Neural progenitor cell (in vitro differentiated cells): ENCODE measurements around the gene MYBPH. TPM values are rescaled to one million over a fixed set of nuclear protein-coding genes. Genes with fewer than 3 reads are reported as not detected.

Experiments used
- DNase-seq: peaks from one replicate; pipeline ENCODE4 v3.0.0-alpha.2; 2016; ENCODE audit warnings: low spot score
- H2AFZ ChIP-seq: fragments of 200-600 bp; sonication (generic); replicated peaks from 2 replicates; pipeline ENCODE4 v1.6.1; 2016; ENCODE audit warnings: antibody characterized with exemption
- H3F3A ChIP-seq: fragments of 200-600 bp; sonication (generic); 2 replicates; pipeline ENCODE4 v1.6.1; 2016; ENCODE audit warnings: antibody characterized with exemption, low read depth
- H3K27ac ChIP-seq: fragments of 200-600 bp; sonication (generic); 2 replicates; pipeline ENCODE4 v1.5.1; 2016; ENCODE audit warnings: mild to moderate bottlenecking
- H3K27me3 ChIP-seq: fragments of 200-600 bp; sonication (generic); 2 replicates; pipeline ENCODE4 v1.6.1; 2016; ENCODE audit warnings: mild to moderate bottlenecking, moderate library complexity
- H3K36me3 ChIP-seq: fragments of 200-600 bp; sonication (generic); 2 replicates; pipeline ENCODE4 v1.5.1; 2016
- H3K4me1 ChIP-seq: fragments of 200-600 bp; sonication (generic); 2 replicates; pipeline ENCODE4 v1.6.1; 2016; ENCODE audit warnings: mixed run types
- H3K4me2 ChIP-seq: fragments of 200-600 bp; sonication (generic); 2 replicates; pipeline ENCODE4 v1.6.1; 2016
- H3K4me3 ChIP-seq: fragments of 200-600 bp; sonication (generic); 2 replicates; pipeline ENCODE4 v1.5.1; 2016
- H3K79me2 ChIP-seq: fragments of 200-600 bp; sonication (generic); 2 replicates; pipeline ENCODE4 v1.6.1; 2016; ENCODE audit warnings: low read depth
- H3K9ac ChIP-seq: fragments of 200-600 bp; sonication (generic); 2 replicates; pipeline ENCODE4 v1.6.1; 2016
- H3K9me3 ChIP-seq: fragments of 200-600 bp; sonication (generic); 2 replicates; pipeline ENCODE4 v1.5.1; 2016; ENCODE audit warnings: low read depth
- H4K20me1 ChIP-seq: fragments of 200-600 bp; sonication (generic); 2 replicates; pipeline ENCODE4 v1.6.1; 2016; ENCODE audit warnings: low read depth
- H3K27ac Mint-ChIP-seq: 3 replicates; pipeline ENCODE4 v1.8.0; 2021; ENCODE audit warnings: mixed read lengths
- H3K27me3 Mint-ChIP-seq: 2 replicates; pipeline ENCODE4 v1.8.0; 2022; ENCODE audit warnings: low read depth, mild to moderate bottlenecking, inconsistent platforms, moderate library complexity, mixed read lengths; ENCODE audit not compliant: insufficient read depth
- H3K36me3 Mint-ChIP-seq: 3 replicates; pipeline ENCODE4 v1.8.0; 2021; ENCODE audit warnings: mixed read lengths
- H3K4me1 Mint-ChIP-seq: 3 replicates; pipeline ENCODE4 v1.8.0; 2021; ENCODE audit warnings: mixed read lengths
- H3K4me3 Mint-ChIP-seq: 3 replicates; pipeline ENCODE4 v1.8.0; 2021; ENCODE audit warnings: mild to moderate bottlenecking, moderate library complexity, mixed read lengths
- H3K9me3 Mint-ChIP-seq: 3 replicates; pipeline ENCODE4 v1.8.0; 2020; ENCODE audit warnings: mixed read lengths
- EZH2 ChIP-seq: fragments of 200-600 bp; sonication (generic); IDR thresholded peaks from 2 replicates; pipeline ENCODE4 v1.6.1; 2017; ENCODE audit warnings: antibody characterized with exemption, mild to moderate bottlenecking, moderate library complexity
- EZH2phosphoT487 ChIP-seq: fragments of 200-600 bp; sonication (generic); IDR thresholded peaks from 2 replicates; pipeline ENCODE4 v1.6.1; 2017; ENCODE audit warnings: antibody characterized with exemption
- total RNA-seq: library from RNA; depleted of rRNA; stranded (reverse); fragments of >200 nt; gene quantifications from 2 replicates; pipeline ENCODE4 v1.2.3, GENCODE V29; 2015; ENCODE audit warnings: low replicate concordance
- TF ChIP-seq, protein P1 (sequence below): fragments of 200-600 bp; sonication (generic); IDR thresholded peaks from 2 replicates; pipeline ENCODE4 v1.5.1; 2017; ENCODE audit warnings: antibody characterized with exemption, mild to moderate bottlenecking

The MYBPH gene
- total RNA-seq, 1 donor from 2014 or later: not detected

- H3K4me3 ChIP-seq: no peak overlapping the region
- no peak overlapping the region for H3K4me3 Mint-ChIP-seq
- H3K79me2 ChIP-seq: no peaks in the 10 kb centered on the region
- H3K27me3 ChIP-seq: no peaks in the 10 kb centered on the region
- H3K9me3 ChIP-seq: no peaks in the 10 kb centered on the region
- no peak overlapping the region for H3K9ac ChIP-seq
- no peak overlapping the region for H3K4me2 ChIP-seq
- no peak overlapping the region for H3K27ac ChIP-seq
- H2AFZ ChIP-seq: no peak overlapping the region
- H3K36me3 ChIP-seq: no peaks in the 10 kb centered on the region
- DNase-seq: no peak
- TF ChIP-seq, protein P1, sequence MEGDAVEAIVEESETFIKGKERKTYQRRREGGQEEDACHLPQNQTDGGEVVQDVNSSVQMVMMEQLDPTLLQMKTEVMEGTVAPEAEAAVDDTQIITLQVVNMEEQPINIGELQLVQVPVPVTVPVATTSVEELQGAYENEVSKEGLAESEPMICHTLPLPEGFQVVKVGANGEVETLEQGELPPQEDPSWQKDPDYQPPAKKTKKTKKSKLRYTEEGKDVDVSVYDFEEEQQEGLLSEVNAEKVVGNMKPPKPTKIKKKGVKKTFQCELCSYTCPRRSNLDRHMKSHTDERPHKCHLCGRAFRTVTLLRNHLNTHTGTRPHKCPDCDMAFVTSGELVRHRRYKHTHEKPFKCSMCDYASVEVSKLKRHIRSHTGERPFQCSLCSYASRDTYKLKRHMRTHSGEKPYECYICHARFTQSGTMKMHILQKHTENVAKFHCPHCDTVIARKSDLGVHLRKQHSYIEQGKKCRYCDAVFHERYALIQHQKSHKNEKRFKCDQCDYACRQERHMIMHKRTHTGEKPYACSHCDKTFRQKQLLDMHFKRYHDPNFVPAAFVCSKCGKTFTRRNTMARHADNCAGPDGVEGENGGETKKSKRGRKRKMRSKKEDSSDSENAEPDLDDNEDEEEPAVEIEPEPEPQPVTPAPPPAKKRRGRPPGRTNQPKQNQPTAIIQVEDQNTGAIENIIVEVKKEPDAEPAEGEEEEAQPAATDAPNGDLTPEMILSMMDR: no peak
- TF ChIP-seq EZH2phosphoT487 (no peak), EZH2 (no peak)
- H3K27ac Mint-ChIP-seq: peak overlapping the region; percentile 59
- H3K27me3 Mint-ChIP-seq: peaks cover 3% of the 10 kb centered on the region
- H4K20me1 ChIP-seq: no peaks in the 10 kb centered on the region
- H3K9me3 Mint-ChIP-seq: peaks cover 2% of the 10 kb centered on the region
- no peaks in the 10 kb centered on the region for H3F3A ChIP-seq
- H3K4me1 Mint-ChIP-seq: peaks cover 44% of the 10 kb centered on the region
- H3K4me1 ChIP-seq: peaks cover 11% of the 10 kb centered on the region
- peaks cover 3% of the 10 kb centered on the region for H3K36me3 Mint-ChIP-seq
These were observed 32.8 kb downstream of the MYBPH start for GRCh38 chr1:203142684-203143408.

DNA sequence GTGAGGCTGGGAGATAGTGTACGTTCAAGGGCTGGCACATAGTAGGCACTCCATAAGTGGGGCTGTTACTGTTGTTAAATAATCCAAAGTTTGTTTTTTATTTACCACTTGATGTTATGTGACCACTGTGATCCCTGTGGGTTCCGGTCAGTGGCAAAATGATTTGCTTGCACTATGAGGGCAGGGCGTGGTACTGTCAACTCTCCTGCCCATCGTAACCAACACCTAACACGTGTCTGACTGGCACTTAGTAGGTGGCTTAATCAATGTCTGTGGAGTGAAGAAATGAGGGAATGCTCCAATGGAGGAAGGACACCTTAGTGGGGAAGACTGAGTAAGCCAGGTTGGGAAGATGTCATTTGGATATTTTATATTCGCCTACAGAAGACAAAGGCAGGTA, 33.5 kb downstream of the MYBPH start:
- peaks cover 37% of the 10 kb centered on the region for H3K4me1 Mint-ChIP-seq
- TF ChIP-seq EZH2phosphoT487 (no peak), EZH2 (no peak)
- TF ChIP-seq, protein P1: no peak
- Histone ChIP-seq H3K4me3 (no peak overlapping the region), H3K4me1 (peaks cover 5% of the 10 kb centered on the region), H3K27me3 (no peaks in the 10 kb centered on the region), H3K27ac (no peak overlapping the region), H3K36me3 (no peaks in the 10 kb centered on the region), H2AFZ (no peak overlapping the region), H3K9me3 (no peaks in the 10 kb centered on the region), H4K20me1 (no peaks in the 10 kb centered on the region), H3K79me2 (no peaks in the 10 kb centered on the region), H3K9ac (no peak overlapping the region), H3K4me2 (no peak overlapping the region), H3F3A (no peaks in the 10 kb centered on the region)
- no peak overlapping the region for H3K4me3 Mint-ChIP-seq
- DNase-seq: no peak
- H3K27me3 Mint-ChIP-seq: peaks cover 3% of the 10 kb centered on the region
- peaks cover 3% of the 10 kb centered on the region for H3K36me3 Mint-ChIP-seq
- H3K9me3 Mint-ChIP-seq: peaks cover 2% of the 10 kb centered on the region
- no peak overlapping the region for H3K27ac Mint-ChIP-seq

GRCh38 chr1:203140743-203141520, 34.7 kb downstream of the MYBPH start:
- H3K79me2 ChIP-seq: no peaks in the 10 kb centered on the region
- Mint-ChIP-seq H3K9me3 (peaks cover 2% of the 10 kb centered on the region), H3K27me3 (peaks cover 3% of the 10 kb centered on the region), H3K27ac (no peak overlapping the region), H3K4me3 (no peak overlapping the region), H3K4me1 (peaks cover 30% of the 10 kb centered on the region), H3K36me3 (peaks cover 3% of the 10 kb centered on the region)
- H3K4me1 ChIP-seq: peaks cover 5% of the 10 kb centered on the region
- H3K9ac ChIP-seq: no peak overlapping the region
- H3K27me3 ChIP-seq: no peaks in the 10 kb centered on the region
- no peaks in the 10 kb centered on the region for H4K20me1 ChIP-seq
- TF ChIP-seq, protein P1: no peak
- TF ChIP-seq EZH2phosphoT487: no peak
- TF ChIP-seq EZH2: no peak
- H3K27ac ChIP-seq: no peak overlapping the region
- no peak for DNase-seq
- no peak overlapping the region for H3K4me3 ChIP-seq
- H3F3A ChIP-seq: no peaks in the 10 kb centered on the region
- no peaks in the 10 kb centered on the region for H3K9me3 ChIP-seq
- no peak overlapping the region for H3K4me2 ChIP-seq
- H2AFZ ChIP-seq: no peak overlapping the region
- no peaks in the 10 kb centered on the region for H3K36me3 ChIP-seq
